Measurements from ENCODE around the gene TNK2. TPM values are rescaled to one million over a fixed set of nuclear protein-coding genes. Genes with fewer than 3 reads are reported as not detected.
A peak's percentile ranks its signal among the peaks of the same experiment; 100 is the strongest.
"Not testable (repeated sequence)": the region's sequence is repeated elsewhere in the genome, so short reads cannot be mapped to it uniquely, and the experiment has no call there.

The TNK2 gene
- polyA plus RNA-seq, 3 donors = 0.84 to 131 (median 1.8) TPM

DNA sequence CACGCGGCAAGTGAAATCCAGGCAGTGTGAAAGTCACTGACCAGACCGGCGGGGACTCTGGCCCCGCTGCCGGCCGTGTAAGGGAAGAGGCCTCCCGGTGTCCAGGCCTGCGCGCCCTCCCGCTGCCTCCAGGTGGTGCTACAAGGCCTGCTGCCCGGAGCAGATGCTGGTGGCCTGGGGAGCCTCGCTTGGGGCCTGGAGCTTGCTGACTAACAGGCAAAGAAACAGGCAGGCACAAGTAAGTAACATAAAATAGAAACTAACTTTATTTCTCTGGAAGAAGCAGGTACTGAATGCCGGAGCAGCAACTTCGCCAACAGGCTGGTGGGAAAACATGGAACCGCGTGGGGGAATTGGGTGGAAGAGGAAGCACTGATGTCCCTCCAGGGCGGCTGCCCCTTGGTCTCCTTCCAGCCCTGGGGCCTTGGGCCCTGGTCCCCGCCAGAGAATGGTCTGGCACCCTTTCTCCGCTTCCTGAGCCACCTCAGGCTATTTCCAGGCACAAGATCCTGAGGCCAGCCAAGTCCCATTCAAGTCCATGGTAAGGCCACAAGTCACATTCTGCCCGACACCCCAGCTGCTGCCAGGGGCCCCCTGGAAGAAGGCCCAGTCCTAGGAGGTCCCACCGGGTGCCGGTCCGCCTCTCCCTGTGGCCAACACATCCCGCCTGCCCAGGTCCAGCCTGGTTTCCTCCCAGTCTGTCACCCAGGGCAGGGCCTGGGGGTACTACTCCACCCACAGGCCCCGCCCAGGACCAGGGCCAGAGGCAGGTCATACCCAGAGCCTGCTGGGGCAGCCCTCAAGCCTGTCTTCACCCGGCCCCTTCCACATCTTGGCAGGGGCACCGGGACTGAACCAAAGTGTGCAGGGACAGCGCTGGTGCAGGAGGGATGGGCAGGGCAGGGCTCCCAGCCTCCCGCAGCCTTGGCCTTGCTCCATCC, 45.0 kb downstream of the TNK2 start:
- peaks cover 4% of the 10 kb centered on the region in 2 donors for H3K4me1 ChIP-seq (ENCODE audit: control insufficient read depth in 1 of 2, insufficient read depth in 2 of 2, low read length in 2 of 2)
- peak; percentile 85 for TF ChIP-seq CTCF (IDR thresholded peaks at IDR 0.05)
- no peak overlapping the region for H3K9ac ChIP-seq (ENCODE audit: insufficient read depth, low read length, poor library complexity, severe bottlenecking)
- H3K27ac ChIP-seq (ENCODE audit: low read depth in 1 of 2, low read length in 2 of 2) = peak overlapping the region in 1 of 2 donors; percentile 16
- peak; percentile 64 to 73 (median 64) for DNase-seq
- H4K20me1 ChIP-seq (ENCODE audit: insufficient read depth, low read length) = peaks cover 57% of the 10 kb centered on the region
- H3K79me2 ChIP-seq (ENCODE audit: insufficient read depth, low read length) = no peaks in the 10 kb centered on the region
- no peak overlapping the region for H3K4me2 ChIP-seq (replicated peaks; ENCODE audit: extremely low read depth, low read length, poor library complexity, severe bottlenecking)
- 63% methylated on average over 24 of the region's 30 CpGs for WGBS (ENCODE audit: insufficient coverage)
- no peak overlapping the region for H3K4me3 ChIP-seq (replicated peaks in 1 of 3; ENCODE audit: low read depth in 2 of 3, low read length in 3 of 3)
- H3K36me3 ChIP-seq (replicated peaks in 1 of 2; ENCODE audit: control insufficient read depth in 1 of 2, insufficient read depth in 2 of 2, low read length in 2 of 2) = peaks cover 38 to 47% of the 10 kb centered on the region in 2 donors
- H3K4me3 Mint-ChIP-seq = no peak overlapping the region
- peak overlapping the region in 2 of 7 donors; percentile 64 to 69 for H3K27ac Mint-ChIP-seq
- H3K27me3 ChIP-seq (ENCODE audit: control insufficient read depth in 2 of 2, insufficient read depth in 2 of 2, low read length in 2 of 2) = no peaks in the 10 kb centered on the region
- H2AFZ ChIP-seq (ENCODE audit: insufficient read depth, low read depth, low read length, poor library complexity, severe bottlenecking) = no peak overlapping the region
- intact Hi-C loops (cut with micrococcal nuclease) = loop anchor here in 1 of 2 donors (1.0 kb wide), 1 partner anchor 53 kb away; no protein-coding TSS in a partner anchor
- peaks cover 0 to 2% (median 0%) of the 10 kb centered on the region in 7 donors for H3K9me3 Mint-ChIP-seq
- peaks cover 2 to 14% (median 10%) of the 10 kb centered on the region in 3 donors for H3K27me3 Mint-ChIP-seq (ENCODE audit: low read depth in 3 of 3)
- peaks cover 16% of the 10 kb centered on the region for H3K4me1 Mint-ChIP-seq
- no peaks in the 10 kb centered on the region for H3K9me3 ChIP-seq (replicated peaks in 1 of 2; ENCODE audit: control insufficient read depth in 1 of 2, insufficient read depth in 1 of 2, low read length in 2 of 2)
- H3K36me3 Mint-ChIP-seq = peaks cover 22 to 43% of the 10 kb centered on the region in 2 donors

GRCh38 chr3:195862318-195862717, 46.0 kb downstream of the TNK2 start:
- not testable (repeated sequence) for H3K27me3 ChIP-seq (ENCODE audit: control insufficient read depth in 2 of 2, insufficient read depth in 2 of 2, low read length in 2 of 2); H3K9me3 Mint-ChIP-seq; H2AFZ ChIP-seq (ENCODE audit: insufficient read depth, low read depth, low read length, poor library complexity, severe bottlenecking); H3K9ac ChIP-seq (ENCODE audit: insufficient read depth, low read length, poor library complexity, severe bottlenecking); H3K4me3 Mint-ChIP-seq; H3K4me2 ChIP-seq (replicated peaks; ENCODE audit: extremely low read depth, low read length, poor library complexity, severe bottlenecking); H3K27ac ChIP-seq (ENCODE audit: low read depth in 1 of 2, low read length in 2 of 2); H3K79me2 ChIP-seq (ENCODE audit: insufficient read depth, low read length); H3K4me3 ChIP-seq (replicated peaks in 1 of 3; ENCODE audit: low read depth in 2 of 3, low read length in 3 of 3); DNase-seq; H3K27ac Mint-ChIP-seq; H3K4me1 ChIP-seq (ENCODE audit: control insufficient read depth in 1 of 2, insufficient read depth in 2 of 2, low read length in 2 of 2); H3K9me3 ChIP-seq (replicated peaks in 1 of 2; ENCODE audit: control insufficient read depth in 1 of 2, insufficient read depth in 1 of 2, low read length in 2 of 2)
- peaks cover 20 to 37% of the 10 kb centered on the region in 2 donors for H3K36me3 Mint-ChIP-seq
- H3K27me3 Mint-ChIP-seq (ENCODE audit: low read depth in 3 of 3) = peaks cover 2 to 16% (median 10%) of the 10 kb centered on the region in 3 donors
- peaks cover 16% of the 10 kb centered on the region for H3K4me1 Mint-ChIP-seq
- peaks cover 47% of the 10 kb centered on the region for H4K20me1 ChIP-seq (ENCODE audit: insufficient read depth, low read length)
- peaks cover 31 to 36% of the 10 kb centered on the region in 2 donors for H3K36me3 ChIP-seq (replicated peaks in 1 of 2; ENCODE audit: control insufficient read depth in 1 of 2, insufficient read depth in 2 of 2, low read length in 2 of 2)
- intact Hi-C loops (cut with micrococcal nuclease) = loop anchor here in 1 of 2 donors (1.0 kb wide), 1 partner anchor 32 kb away; no protein-coding TSS in a partner anchor
- 98% methylated on average over 6 of the region's 12 CpGs for WGBS (ENCODE audit: insufficient coverage)

Data from CD14-positive monocyte (primary cell).